ENCODE results near the gene WNT8B.

- no peak for TF ChIP-seq EP300 (IDR thresholded peaks at IDR 0.05)
- TF ChIP-seq, protein P1, sequence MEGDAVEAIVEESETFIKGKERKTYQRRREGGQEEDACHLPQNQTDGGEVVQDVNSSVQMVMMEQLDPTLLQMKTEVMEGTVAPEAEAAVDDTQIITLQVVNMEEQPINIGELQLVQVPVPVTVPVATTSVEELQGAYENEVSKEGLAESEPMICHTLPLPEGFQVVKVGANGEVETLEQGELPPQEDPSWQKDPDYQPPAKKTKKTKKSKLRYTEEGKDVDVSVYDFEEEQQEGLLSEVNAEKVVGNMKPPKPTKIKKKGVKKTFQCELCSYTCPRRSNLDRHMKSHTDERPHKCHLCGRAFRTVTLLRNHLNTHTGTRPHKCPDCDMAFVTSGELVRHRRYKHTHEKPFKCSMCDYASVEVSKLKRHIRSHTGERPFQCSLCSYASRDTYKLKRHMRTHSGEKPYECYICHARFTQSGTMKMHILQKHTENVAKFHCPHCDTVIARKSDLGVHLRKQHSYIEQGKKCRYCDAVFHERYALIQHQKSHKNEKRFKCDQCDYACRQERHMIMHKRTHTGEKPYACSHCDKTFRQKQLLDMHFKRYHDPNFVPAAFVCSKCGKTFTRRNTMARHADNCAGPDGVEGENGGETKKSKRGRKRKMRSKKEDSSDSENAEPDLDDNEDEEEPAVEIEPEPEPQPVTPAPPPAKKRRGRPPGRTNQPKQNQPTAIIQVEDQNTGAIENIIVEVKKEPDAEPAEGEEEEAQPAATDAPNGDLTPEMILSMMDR (IDR thresholded peaks at IDR 0.05), result no peak
Measured at GRCh38 chr10:100427374-100427773, 35.4 kb upstream of the WNT8B start.
